Activated CD8-positive, alpha-beta memory T cell treated with anti-CD3 and anti-CD28 coated beads, Interleukin-2, amount 50 U/mL, for 1 hour (primary cell): Measurements from ENCODE around the gene VSX1.

Experiments
- DNase-seq: peaks from one replicate; pipeline ENCODE4 v3.0.0-alpha.2; 2020; ENCODE audit errors: extremely low read depth

VSX1 gene

DNA sequence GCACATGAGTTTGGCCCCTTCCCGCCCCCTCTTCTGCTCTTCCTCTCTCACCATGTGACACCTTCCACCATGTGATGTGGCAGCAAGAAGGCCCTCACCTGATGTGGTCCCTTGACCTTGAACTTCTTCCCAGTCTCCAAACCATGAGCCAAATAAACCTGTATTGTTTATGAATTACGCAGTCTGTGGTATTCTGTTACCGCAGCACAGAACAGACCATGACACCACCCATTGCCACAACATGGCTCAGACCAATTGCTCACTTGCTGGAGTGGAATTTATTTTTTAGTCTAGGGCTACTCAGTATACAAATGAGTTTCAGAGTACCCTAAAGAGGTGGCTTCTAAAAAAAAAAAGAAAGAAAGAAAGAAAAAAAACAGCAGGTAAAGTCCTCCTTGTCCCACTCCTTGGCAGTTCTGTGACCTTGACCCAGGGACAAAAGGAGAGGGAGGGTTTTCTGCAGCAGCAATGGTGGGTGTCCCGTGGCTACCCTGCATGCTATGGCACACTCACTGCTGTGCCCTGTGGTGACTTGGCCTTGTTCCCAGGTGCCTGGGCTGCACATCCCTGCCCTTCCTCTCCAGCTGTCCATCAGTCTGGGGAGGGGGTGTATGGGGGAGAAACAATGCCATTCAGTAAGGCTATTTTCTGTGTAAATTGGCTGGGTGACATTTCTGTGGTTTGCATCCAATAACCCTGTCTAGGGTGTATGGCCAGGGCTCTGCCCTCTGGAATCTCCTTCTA, 5.4 kb upstream of the VSX1 start:
- no peak for DNase-seq

DNA sequence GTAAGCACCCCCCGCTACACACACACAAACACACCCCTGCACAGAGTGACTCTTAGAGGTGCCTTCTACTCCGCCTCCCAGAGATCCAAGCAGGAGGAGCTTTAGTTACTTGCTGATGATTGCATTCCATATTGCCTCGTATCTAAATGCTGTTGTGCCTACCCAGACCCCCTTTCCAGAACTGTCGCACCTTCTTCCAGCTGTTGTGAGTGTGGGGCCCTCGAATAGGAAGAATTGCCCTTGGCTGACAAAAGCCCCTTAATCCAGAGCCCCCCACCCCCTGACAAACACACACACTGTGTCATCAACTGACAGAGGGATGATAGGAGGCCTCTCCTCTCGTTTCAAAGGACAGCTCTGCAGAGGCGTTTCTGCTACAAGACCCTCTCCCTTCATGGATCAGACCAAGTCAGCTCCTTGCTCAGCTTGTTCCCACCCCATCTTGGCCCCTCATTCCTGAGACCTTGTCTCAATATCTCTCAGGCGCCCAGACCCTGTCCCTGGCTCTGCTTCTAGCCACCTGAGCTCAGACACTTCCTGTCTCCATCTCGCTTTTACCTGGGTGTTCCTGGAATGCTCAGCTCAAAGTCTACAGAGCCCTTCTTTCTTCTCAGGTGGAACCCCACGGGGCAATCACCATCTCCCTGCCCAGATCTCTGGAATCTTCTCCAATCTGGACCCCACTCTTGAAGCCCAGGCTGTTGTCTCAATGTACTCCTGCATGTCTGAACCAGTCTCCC, 4.0 kb upstream of the VSX1 start:
- no peak for DNase-seq

DNA sequence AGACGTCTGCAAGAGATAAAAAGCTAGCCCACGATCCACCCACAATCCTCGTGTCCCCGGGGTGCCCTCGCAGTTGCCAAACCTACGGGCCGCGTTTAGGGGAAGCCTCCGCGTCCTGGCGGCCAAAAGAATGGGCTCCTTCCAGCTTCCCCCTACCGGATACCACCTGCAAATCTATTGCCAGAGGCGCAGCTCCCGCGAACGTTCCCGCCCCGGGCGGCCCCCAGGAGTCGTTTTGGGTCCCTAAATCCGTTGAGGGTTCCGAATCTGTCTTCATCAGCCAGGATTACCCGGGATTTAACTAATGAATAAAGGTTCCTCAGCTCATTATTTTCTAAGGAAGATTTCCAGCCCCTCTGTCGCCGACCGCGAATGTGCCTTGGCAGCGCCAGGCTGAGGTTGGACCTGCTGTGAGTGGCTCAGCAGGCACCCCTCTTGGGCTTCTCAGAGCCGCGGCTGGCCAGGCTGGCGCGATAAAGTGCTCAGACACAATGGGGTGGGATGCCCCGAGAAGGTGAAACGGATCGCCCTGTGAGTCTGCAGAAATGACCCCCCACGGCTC, 2.8 kb upstream of the VSX1 start:
- DNase-seq, result no peak

DNA sequence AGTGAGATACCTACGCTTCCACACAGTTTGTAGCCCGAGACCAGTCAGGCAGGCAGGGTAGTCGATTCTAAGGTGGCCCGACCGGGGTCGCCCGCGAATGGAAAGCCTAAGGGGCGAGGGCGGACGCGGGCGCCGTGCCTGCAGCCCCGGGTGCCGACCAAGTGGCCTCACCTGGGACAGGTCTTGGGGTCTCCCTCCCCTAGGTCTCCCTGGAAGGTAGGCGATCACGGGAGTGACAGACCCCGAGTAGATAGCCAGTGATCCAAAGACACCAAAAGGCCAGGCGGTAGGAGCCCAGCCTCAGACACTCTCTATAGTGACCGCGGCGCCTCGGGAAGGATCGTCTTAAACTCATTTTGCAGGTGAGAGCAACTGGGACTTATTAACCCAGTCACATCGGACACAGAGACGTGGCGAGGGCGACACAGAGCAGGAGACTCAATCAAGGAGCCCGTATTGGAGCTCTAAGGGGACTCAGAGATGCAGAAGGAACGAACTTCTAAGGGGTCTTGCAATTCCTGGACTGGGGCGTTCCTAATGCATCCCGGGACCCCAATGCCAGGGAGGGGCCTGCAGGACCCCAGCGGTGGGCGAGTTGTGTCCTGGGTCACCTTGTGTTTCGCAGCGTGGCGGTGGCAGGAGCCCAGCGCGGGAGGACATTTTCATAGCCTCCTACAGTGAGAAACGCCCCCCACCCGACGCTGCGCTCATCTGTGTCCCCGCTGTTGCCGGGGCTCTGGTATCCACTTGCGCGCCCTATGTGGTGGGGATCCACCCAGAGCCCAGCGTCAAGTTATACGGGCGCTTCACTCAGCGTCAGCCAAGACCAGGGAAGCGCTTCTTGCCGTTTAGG, 2.1 kb upstream of the VSX1 start:
- no peak for DNase-seq

DNA sequence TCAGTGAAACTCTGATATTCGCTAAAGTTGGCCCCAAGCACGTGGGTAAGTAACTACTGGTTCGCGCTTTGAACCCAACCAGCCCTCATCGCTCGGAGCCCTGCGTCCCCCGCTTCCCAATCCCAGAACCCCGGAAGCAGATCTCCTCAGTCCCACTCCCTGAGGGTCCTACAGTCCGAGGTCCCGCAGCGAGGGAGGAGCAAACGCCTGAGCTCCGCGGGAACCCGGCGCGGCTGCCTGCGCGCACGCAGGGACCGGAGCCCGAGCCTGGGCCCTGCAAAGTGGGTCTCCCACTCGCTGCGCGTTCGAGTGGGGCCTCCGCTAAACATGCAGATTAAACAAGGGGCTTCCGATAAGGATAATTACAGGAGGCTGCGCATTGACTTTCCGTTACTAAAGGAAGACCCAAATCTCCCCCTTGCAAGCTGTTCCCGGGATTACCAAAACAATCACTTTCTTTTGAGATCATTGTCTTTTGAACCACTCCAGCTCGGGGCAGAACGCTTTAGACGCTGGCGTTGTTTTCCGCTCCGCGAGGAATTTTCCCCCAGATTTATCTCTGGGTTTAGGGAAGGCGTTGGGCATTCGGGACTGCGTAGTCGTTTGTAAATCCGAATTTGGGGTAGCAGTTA, 1.3 kb upstream of the VSX1 start:
- no peak for DNase-seq

DNA sequence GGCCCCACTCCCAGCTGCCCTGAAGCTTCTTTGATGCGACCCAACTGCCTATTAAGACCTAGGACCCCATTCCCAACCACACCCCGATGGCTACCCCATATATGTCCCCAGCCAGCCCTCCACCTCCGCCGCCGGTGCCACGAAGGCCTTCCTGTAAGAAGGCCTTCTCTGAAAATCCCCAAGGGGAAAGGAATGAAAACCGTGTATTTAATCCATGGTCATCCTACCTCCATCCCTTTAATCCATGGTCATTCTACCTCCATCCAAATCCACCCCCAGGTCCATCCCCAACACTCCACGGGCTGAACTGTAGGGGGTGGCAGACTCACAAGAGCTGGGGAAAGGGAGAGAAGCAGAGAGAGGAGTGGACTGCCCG, 545 bp upstream of the VSX1 start:
- no peak for DNase-seq

DNA sequence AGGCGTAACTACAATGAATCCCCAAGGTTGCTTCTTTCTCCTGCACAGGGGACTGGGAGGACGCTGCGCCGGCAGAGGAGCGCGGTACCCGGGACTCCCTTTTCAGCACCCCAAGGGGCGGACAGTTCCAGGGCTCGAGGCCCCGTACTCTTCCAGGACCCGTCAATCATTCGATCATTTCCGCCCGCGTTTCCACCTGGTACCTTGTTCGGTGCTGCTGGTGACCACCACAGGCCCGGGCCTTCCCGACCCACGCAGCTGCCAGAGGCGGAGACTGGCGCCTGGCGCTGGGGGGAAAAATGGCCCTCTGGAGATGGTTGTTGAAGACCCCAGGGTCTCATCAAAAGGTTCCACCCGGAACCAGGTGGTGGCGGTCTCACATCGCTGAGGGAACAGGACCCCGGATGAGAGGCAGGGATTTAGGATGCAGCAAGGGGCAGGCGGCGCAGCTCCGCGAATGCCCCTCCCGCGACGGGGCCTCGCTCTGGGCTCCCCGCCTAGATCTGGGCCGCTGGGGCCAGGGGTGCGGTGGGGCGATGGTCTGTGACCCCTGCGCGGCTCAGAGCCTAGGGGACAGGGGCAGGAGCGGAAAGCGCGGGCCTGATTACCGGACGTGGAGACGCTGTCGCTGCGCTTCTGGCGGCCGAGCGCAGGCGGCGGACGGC, 744 bp downstream of the VSX1 start:
- no peak for DNase-seq

DNA sequence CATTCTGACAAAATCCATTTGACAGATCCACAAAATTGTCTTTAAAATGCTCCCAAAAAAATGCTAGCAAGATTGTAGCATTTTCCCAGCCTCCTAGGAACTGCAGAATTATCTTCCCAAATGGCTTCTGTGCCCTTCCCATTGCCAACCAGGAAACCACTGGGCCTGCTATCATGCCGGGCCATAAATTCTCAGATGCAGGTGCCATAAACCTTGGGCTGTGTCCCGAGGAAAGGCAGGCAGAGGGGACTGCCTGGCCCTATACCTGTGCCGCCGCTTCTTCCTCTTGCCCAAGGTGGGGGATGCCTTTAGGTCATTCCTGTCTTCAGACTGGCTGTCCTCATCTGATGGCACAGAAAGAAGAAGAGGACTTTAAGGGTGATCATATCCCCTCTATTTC, 2.8 kb downstream of the VSX1 start:
- no peak for DNase-seq

DNA sequence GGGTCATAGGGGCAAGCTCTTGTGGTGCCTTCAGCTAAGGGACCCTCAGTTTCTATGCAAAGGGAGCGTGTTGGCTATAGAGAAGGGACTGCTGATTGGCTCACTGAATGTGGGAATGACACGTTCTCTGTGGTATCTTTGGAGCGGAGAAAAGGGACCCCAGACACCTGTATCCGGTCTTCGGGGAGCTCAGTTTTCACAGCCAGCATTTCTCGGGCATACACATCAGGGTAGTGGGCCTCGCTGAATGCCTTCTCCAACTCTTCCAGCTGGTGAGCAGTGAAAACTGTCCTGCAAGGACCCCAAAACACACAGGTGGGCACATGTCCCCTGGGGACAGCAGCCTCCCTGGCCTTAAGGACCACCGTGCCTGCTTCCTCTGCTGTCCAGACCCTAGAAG, 3.3 kb downstream of the VSX1 start:
- DNase-seq, result no peak

DNA sequence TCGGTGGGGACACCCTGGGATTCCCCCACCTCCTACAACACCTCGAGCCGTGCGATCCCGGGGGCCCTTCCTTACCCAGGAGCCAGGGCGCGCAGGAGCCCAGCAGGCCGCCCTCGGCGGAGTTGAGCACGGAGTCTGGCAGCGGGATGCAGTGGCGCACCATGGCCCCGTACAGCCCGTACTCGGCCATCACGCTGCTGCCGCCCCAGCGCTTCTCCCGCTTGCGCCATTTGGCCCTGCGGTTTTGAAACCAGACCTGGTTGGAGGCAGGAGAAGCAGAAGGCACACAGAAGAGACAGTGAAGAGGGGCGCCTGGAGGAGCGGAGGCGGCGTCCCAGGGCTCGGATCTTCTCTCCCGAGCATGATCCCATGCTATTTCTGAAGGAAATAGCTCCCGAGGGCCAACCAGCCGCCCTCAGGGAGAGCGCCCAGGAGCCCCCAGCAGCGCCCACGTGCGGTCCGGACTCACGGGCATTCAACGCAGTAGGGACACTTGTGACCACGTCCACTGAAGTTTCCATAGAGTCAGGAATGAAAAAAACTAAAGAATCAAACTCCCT, 4.3 kb downstream of the VSX1 start:
- DNase-seq, result no peak

DNA sequence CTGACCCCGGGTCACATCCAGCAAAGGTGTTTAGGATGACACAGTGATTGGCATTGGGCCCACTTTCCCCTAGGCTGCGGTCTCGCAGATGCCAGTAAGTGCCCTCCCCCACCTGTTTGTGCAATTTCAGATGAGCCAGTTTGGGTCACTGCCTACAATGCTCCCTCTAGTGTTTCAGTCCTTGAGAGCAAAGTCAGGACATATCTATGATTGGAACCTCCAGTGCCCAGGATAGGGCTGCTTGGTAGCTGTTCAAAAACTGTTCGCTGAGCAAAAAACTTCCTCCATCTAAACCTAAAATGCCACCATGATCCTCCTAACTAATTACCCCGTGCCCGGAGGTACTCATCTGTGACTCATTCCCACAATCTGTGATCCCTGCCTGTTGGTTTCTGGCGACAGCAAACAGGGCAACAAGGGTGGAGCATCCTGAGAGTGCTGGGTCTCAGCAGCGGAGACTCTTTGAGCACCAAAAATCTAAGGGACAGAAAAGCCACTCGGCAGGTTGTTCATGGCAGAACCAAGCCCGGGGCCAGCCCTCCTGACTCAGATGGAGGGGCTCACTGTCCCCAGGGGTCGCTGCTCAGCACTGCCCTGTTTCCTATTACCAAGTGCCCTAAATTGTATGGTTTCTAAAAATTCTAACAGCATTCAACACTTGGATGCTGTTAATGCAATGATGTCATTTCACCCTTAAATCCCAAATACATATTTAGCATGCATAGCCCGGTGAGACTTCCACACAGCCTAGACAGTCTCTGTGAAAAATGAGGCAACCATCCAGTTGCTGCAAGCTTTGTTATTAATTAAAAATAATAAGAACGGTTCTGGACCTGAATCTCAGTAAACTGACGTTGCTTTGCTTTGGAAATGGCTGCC, 5.0 kb downstream of the VSX1 start:
- no peak for DNase-seq

DNA sequence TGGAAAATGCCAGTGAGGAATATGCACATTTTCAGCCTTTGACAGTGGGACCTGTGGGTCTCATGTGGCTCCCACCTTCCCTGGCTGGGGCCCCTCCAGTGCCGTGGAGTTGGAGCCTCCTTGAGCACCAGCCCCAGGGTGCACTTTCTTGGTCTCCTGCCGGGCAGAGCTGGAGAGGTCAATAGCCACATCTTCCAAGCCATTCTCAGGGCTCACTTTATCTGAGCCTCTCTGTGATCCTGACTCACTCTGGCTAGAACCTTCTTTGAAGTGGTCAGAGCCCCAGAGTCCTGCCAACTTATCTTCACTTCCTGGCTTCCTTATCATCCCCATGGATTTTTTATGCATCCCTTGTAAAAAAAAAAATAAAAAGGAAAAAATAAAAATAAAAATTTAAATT, 5.7 kb downstream of the VSX1 start:
- DNase-seq, result no peak

DNA sequence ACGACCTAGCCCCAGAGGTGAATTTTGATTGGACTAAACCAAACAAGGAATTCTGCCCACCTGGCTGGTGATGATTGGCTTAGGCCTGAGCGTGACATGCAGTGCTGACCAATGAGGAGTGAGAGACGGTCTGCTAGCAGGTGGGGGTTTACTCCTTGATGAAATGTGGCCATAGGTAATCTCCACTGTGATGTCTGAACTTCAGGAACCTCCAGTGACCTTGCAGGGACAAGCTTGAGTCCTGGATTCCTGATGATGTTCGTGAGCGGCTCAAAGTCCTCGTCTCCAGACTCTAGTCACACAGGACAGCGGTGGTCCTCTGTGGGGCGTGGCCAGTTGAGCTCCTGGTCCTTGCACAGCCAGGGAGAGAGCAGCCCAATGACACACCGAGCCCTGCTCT, 8.4 kb downstream of the VSX1 start:
- DNase-seq, result no peak

DNA sequence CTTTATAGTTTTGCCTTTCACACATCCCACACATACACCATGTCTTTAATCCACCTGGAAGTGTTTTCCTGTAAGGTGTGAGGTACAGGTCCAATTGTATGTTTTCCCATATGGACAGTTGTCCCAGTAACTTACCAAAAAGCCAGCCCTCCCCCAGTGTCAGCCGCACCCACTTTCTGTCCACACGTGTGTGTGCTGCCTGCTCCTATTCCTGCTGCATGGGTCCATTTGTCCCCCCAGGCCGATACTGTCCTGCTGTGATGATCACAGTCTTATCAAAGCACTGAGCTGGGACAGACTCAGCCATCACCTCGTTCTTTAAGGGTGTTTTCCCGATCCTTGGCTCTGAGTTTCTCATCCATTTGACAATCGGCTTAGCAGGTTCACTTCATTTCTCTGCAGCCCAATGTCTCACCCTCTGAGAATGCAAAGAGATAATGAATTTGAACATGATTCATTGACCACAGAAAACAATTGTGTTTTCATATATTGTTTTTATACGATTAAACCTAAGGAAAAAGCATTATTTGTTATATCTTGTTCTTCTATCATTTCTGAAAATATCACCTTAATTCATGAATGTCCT, 9.6 kb downstream of the VSX1 start:
- no peak for DNase-seq

DNA sequence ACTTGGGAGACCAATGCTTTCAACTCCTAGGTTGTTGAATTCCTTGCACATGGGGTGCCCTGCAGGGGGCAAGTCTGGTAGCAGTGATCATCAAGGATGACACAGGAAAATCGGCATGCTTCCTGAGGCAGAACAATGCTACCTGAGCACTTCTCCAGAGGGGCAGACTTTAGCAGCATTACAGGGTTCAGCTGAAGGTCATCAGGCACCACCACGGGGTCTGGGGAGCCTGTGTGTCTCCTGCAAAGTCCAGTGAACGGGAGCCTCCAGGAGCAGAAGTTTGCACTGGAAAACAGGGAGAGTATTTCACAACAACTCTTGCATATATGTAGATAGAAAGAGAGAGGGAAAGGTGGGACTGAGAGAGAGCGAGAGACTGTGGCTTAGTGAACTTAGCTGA, 10.2 kb downstream of the VSX1 start:
- no peak for DNase-seq

DNA sequence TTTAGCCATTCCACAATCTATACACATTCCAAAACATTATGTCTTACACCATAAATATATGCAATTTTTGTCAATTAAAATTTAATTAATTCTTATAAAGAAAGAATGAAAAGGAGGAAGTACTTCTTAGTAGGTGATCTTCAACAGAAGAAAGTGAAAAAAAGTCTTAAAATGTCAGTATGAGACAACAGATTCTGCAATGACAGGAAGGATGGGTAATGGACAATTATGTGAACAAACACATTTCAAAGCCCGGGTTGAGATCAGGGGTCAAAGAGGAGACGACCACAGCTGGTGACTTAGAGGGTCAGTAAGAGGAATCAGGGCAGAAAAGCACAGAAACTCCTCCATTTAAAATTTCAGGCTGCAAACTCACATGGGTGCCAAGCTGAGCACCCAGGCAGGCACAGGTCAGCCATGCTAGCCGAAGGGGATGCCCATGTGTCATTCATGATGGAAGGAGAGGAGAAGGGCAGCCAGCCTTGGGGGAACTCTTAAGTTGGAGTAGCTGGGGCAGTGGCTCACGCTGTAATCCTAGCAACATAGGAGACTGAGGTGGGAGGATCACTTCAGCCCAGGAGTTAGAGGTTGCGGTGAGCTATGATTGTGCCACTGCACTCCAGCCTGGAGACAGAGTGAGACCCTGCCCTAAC, 11.0 kb downstream of the VSX1 start:
- no peak for DNase-seq

DNA sequence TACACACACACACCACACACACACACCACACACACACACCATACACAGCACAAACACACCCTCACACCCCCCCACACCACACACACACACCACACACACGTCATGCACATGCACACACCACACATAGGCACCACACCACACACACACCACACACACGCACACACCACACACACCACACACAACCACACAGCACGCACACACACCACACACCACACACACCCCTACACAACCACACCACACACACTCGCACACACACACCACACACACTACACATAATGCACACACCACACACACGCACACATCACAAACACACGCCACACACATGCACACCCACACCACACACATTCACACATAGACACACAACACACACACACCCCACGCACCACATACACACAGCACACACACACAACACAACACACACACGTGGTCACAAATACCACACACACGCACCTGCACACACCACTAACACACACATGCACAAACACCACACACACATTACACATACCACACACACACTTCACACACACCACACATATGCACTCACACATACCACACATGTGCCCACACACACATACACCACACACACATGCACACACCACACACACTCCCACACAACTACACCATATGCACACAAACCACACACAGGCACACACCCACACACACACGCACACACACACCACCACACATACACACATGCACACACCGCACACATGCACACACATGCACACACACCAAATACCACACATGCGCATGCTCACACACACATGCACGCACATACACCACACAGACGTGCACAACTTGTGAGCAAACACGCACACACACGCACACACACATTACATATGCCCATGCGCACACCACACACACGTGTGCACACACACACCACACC, 14.6 kb downstream of the VSX1 start:
- DNase-seq, result no peak

DNA sequence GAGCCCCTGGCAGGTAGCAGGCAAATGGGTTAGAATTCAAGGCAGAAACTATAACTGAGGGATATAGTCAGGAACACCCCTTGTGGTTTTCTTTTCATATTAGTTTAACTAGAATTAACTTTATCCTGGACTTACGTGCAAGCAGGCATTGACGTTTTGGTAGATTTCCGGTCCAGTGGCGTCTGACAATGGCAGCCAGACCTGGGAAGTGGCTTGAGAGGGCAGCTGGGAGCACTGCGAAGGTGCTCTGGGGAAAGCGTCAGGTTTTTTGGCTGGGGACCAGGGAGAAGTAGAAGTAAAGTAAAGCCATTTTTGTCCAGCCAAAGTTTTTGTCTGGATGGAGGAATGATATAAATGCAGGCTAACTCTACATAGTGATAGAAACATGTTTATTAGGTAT, 15.6 kb downstream of the VSX1 start:
- DNase-seq, result no peak
